ENCODE results near the gene RNLS.
"Not testable (repeated sequence)": the region's sequence is repeated elsewhere in the genome, so short reads cannot be mapped to it uniquely, and the experiment has no call there.

RNLS gene

GRCh38 chr10:88332503-88333247, 250.4 kb downstream of the RNLS start:
- no peak for DNase-seq

DNA sequence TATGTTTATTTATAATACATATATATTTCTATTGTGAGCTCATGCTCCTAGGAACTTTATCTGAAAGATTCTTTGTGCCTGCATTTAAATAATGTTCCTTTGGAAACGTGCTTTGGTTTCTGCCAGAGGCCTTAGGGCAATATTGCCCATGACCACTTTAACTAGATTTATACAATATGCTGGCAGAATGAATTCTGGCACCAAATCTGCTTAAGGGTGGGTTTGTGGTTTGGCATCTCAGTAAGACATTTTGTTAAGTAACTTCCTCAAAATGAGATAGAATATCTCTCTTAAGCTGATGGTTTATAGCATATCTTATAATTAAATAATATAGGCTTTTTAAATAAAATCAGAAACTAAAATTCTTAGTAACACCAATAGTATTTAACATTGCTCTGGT, 252.9 kb downstream of the RNLS start:
- no peak for DNase-seq

DNA sequence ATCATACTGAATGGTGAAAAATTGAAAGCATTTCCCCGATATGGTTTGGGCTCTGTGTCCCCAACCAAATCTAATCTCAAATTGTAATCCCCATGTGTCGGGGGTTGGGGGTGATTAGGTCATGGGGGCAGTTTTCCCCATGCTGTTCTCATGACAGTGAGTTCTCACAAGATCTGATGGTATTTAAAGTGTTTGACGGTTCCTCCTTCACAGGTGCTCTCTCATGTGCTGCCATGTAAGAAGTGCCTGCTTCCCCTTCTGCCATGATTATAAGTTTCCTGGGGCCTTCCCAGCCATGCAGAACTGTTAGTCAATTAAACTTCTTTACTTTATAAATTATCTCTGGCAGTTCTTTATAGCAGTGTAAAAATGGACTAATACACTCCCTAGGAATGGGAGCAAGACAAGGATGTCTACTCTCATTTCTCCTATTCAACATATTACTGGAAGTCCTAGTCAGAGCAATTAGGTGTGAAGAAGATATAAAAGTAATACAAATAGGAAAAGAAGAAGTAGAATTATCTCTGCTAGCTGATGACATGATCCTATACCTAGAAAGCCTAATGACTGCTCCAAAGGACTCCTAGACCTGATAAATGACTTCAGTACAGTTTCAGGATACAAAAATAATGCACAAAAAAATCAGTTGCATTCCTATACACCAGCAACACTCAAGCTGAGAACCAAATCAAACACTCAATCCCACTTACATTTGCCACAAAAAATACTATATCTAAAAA, 260.6 kb downstream of the RNLS start:
- DNase-seq = no peak

GRCh38 chr10:88319960-88320517, 263.1 kb downstream of the RNLS start:
- DNase-seq = no peak

GRCh38 chr10:88318803-88319202, 264.3 kb downstream of the RNLS start:
- no peak for DNase-seq

DNA sequence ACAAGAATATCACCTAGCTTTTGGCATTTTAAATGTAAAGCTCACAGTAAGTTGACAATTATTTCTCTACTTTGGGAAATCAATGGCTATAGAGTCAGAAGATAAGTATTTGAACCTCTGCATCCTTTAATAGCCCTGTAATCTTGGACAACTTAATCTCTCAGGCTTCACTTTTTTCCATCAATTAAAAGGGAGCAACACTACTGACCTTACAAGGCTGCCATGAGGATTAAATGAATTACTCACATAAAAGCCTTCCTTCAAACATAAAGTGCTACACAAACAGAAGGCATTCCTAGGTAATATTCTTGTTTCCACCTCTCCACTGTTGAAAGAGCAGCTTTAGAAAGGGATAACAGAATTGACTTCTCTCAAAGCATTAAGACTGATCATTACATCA, 266.0 kb downstream of the RNLS start:
- no peak for DNase-seq

DNA sequence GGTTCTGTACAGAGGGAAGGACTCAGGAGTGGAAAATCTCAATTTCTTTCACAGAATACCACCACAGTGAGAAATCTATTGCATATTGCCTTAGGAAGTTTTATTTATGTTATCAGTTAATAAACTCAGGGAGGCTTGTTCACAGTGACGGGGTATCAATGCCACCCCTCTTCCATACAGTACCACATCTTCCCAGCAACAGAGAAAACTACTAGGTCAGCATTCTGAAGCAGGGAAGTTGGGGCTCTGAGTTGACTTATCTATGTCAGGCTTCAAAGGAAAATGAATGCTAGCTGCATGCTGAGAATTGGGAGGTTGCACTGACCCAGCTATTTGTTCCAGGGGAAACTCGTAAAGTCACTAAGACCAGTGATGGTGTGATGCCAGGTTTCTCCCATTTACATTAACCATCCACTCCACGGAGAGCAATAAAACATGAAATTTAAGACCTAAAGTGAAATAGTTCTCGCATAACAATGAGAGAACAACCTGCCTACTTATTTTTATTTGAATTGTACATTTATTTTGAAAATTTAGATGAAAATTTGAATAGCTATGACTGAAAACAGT, 266.7 kb downstream of the RNLS start:
- no peak for DNase-seq

GRCh38 chr10:88315755-88316154, 267.4 kb downstream of the RNLS start:
- DNase-seq = no peak

DNA sequence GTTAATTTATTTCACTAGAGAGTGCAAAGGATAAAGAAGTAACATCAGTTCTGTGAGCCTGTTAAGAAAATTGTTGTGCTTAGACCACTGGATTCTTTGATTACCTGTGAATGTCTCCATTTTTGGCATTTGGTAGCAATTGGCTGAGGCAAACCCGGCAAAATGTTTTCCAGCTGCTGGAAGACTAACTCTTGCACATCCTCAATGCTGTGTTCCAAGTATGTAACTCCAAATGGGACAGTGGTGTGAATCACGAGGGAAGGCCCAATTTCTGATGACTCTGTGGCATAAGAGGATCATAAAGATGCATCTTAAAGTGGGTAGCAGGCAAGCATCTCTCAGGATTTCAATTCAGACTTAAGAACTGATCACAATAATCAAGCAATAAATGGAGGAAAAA, 268.8 kb downstream of the RNLS start:
- DNase-seq = no peak

GRCh38 chr10:88313878-88314277, 269.2 kb downstream of the RNLS start:
- no peak for DNase-seq

DNA sequence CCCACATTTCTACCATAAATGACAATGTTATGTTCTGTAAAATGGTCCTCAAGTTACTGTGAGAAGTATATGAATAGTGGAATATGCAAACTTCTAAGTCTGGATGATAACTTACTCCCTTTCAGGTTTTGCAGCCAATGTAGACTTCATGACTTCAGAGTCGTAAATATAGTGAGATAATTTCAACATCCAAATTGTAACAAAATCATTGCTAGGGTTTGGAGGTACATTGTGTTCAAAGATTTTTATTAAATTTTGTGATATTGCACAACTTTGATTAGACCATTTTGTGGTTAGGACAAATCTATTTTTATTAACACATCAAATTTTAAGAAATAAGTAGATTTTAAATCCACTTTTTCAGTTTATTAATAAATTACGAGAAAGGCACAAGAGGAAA, 270.3 kb downstream of the RNLS start:
- no peak for DNase-seq

- DNase-seq = no peak
Observed at GRCh38 chr10:88311264-88311663, 271.9 kb downstream of the RNLS start.

DNA sequence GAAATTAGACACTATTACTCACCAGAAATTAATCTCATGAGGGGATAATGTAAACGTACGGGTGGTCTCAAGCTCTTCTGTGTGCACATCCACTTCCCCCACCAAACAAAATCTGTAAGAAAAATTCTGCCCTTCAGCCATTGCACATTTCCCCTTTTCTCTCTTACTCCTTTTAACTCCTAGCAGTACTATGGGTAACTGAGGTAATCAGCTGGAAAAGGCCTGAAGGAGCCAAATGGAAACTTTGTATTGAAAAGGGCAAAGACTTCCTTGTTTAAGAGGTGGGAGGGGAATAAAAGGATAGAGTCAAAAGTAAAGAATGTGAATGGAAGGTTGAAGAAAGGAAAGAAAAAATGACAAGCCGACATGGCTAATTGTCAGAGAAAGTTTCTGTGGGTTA, 273.8 kb downstream of the RNLS start:
- DNase-seq = no peak

- DNase-seq = not testable (repeated sequence)
Observed at GRCh38 chr10:88308361-88308760, 274.8 kb downstream of the RNLS start.

GRCh38 chr10:88299787-88300186, 283.3 kb downstream of the RNLS start:
- no peak for DNase-seq

DNA sequence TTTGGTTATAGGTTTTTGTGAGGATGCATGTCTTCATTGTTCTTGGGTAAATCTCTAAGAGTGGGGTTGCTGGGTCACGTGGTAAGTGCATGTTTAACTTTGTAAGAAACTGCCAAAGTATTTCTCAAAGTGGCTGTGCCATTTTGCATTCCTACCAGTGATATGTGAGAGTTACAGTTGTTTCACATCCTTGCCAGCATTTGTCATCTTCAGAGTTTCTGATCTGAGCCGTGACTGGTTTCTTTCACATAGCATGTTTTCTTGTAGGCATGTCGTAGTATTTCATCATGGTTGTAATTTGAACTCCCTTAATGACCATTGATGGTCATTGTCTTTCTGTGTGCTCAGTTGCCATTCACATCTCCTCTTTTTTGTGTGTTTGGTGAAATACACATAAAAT, 286.0 kb downstream of the RNLS start:
- no peak for DNase-seq

GRCh38 chr10:88293651-88294230, 289.4 kb downstream of the RNLS start:
- DNase-seq = no peak

- DNase-seq = no peak
Observed at GRCh38 chr10:88293073-88293472, 290.0 kb downstream of the RNLS start.

DNA sequence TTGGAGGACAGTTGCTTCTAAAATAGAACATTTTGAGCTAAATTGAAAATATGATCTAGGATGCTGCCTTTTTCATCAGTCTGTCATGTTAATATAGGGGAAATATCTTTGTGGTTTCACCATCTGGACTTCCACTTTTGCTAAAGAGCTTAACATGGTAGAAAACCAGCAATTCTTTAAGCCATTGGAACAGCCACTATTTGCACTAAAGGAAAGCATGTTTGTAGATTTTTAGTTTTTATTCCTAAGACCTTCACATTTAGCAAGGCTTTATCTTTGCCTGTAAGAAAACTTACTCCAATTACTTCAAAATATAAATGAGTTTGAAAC, 291.0 kb downstream of the RNLS start:
- DNase-seq = no peak

- DNase-seq = no peak
Observed at GRCh38 chr10:88291289-88292184, 291.6 kb downstream of the RNLS start.

- no peak for DNase-seq
Observed at GRCh38 chr10:88289342-88289741, 293.8 kb downstream of the RNLS start.

DNA sequence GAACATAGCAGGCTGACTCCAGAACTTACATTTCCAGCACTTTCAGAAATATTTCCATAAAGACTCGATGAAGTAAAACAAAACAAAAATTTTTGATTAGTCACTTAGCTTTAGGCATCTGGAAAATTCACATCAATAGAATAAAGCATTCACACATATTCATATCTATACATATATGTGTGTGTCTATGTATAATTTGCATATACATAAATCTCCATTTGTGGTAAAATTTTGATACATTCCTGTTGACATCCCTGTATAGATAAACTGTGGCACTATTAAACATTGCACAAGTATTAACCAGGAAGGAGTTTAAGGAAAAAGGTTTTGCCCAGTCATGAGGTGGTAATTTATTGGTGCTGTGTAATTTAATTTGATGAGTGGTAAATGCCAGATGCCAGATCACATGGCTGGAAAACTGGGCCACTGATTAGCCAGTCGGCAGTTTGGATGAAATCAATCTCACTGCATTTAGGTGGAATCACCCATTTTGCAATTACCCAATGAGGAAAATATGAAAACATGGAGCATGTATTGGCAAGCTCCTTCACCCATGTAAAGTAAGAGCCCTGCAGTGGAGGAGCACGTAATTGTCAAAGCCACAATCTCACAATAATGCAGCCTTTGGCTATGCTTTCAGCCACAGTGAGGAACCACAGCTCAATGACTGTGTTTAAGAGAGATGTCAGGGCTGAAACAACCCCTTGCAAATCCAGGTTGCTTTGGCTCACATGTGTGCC, 294.6 kb downstream of the RNLS start:
- no peak for DNase-seq

Data from DMS79 treated with DMSO at 0.1 percent for 48 hours (cell line).